Karpas-422 (cell line): ENCODE results near the gene ATG101. TPM values are rescaled to one million over a fixed set of nuclear protein-coding genes. Genes with fewer than 3 reads are reported as not detected.
A peak's percentile ranks its signal among the peaks of the same experiment; 100 is the strongest.

Experiments
- DNase-seq: peaks from one replicate; pipeline ENCODE4 v3.0.0-alpha.2; 2015
- H2AFZ ChIP-seq: fragments of 200-600 bp; sonication (generic); 2 replicates; pipeline ENCODE4 v1.6.1; 2014; ENCODE audit warnings: antibody characterized with exemption, low read length, mixed read lengths
- H3K27ac ChIP-seq: fragments of 200-600 bp; sonication (generic); 2 replicates; pipeline ENCODE4 v1.5.1; 2014; ENCODE audit warnings: mild to moderate bottlenecking, low read length, moderate library complexity
- H3K27me3 ChIP-seq: fragments of 200-600 bp; sonication (generic); 2 replicates; pipeline ENCODE4 v1.6.1; 2014; ENCODE audit warnings: low read length, mixed read lengths
- H3K36me3 ChIP-seq: fragments of 200-600 bp; sonication (generic); 2 replicates; pipeline ENCODE4 v1.6.1; 2014; ENCODE audit warnings: low read length, mixed read lengths; ENCODE audit not compliant: insufficient read depth
- H3K4me1 ChIP-seq: fragments of 200-600 bp; sonication (generic); 2 replicates; pipeline ENCODE4 v1.6.1; 2014; ENCODE audit warnings: mild to moderate bottlenecking, low read length, mixed read lengths
- H3K4me2 ChIP-seq: fragments of 200-600 bp; sonication (generic); 2 replicates; pipeline ENCODE4 v1.6.1; 2014; ENCODE audit warnings: low read length, low read depth, mild to moderate bottlenecking; ENCODE audit not compliant: poor library complexity, severe bottlenecking
- H3K4me3 ChIP-seq: fragments of 200-600 bp; sonication (generic); 2 replicates; pipeline ENCODE4 v1.5.1; 2014; ENCODE audit warnings: mild to moderate bottlenecking, antibody characterized with exemption, low read length, mixed read lengths
- H3K79me2 ChIP-seq: fragments of 200-600 bp; sonication (generic); 2 replicates; pipeline ENCODE4 v1.6.1; 2014; ENCODE audit warnings: mild to moderate bottlenecking, low read length, mixed read lengths
- H3K9ac ChIP-seq: fragments of 200-600 bp; sonication (generic); 2 replicates; pipeline ENCODE4 v1.6.0; 2014; ENCODE audit warnings: low read length
- H3K9me2 ChIP-seq: fragments of 200-600 bp; sonication (generic), shearing (Covaris generic); replicated peaks from 2 replicates; pipeline ENCODE4 v1.6.0; 2014; ENCODE audit warnings: mild to moderate bottlenecking, low read length, moderate library complexity; ENCODE audit not compliant: insufficient read depth
- H3K9me3 ChIP-seq: fragments of 300-700, 200-600 bp; sonication (generic); 2 replicates; pipeline ENCODE4 v1.6.1; 2014; ENCODE audit warnings: low read length, mixed read lengths
- H4K20me1 ChIP-seq: fragments of 200-600 bp; sonication (generic); 2 replicates; pipeline ENCODE4 v1.6.1; 2014; ENCODE audit warnings: mild to moderate bottlenecking, antibody characterized with exemption, low read length, low read depth; ENCODE audit not compliant: insufficient read depth
- total RNA-seq: library from RNA; depleted of rRNA; stranded (reverse); fragments of >200 nt; shearing (Covaris generic); gene quantifications from 2 replicates; pipeline ENCODE4 v1.2.3, GENCODE V29; 2014; ENCODE audit warnings: low replicate concordance

ATG101 gene
- total RNA-seq, 1 experiment from 2014 or later: 31.9 TPM

- Histone ChIP-seq H3K27ac (peak overlapping the region; percentile 88), H3K9me3 (no peaks in the 10 kb centered on the region)
- peak; percentile 84 for DNase-seq
Observed at GRCh38 chr12:52082988-52083637, 13.3 kb downstream of the ATG101 start.

GRCh38 chr12:52083638-52083996 is 13.8 kb downstream of the ATG101 start:
- no peak overlapping the region for H3K27ac ChIP-seq
- no peaks in the 10 kb centered on the region for H3K79me2 ChIP-seq
- H3K27me3 ChIP-seq: no peaks in the 10 kb centered on the region
- no peak overlapping the region for H3K4me3 ChIP-seq
- H3K4me2 ChIP-seq: no peak overlapping the region
- no peaks in the 10 kb centered on the region for H3K9me3 ChIP-seq
- no peak for DNase-seq
- no peak overlapping the region for H3K9ac ChIP-seq
- 0 out of 2 replicates have a peak, but pooled peaks cover 4% of the 10 kb centered on the region for H4K20me1 ChIP-seq
- H3K9me2 ChIP-seq: no peaks in the 10 kb centered on the region
- H3K4me1 ChIP-seq: peaks cover 59% of the 10 kb centered on the region
- H3K36me3 ChIP-seq: 0 out of 2 replicates have a peak, but pooled peaks cover 3% of the 10 kb centered on the region
- H2AFZ ChIP-seq: no peak overlapping the region

More at GRCh38 chr12:52082988-52083637, 13.3 kb downstream of the ATG101 start:
- Histone ChIP-seq H3K27me3 (no peaks in the 10 kb centered on the region), H3K4me2 (no peak overlapping the region), H3K4me3 (no peak overlapping the region), H3K79me2 (no peaks in the 10 kb centered on the region), H3K4me1 (peaks cover 54% of the 10 kb centered on the region), H3K36me3 (0 out of 2 replicates have a peak, but pooled peaks cover 7% of the 10 kb centered on the region), H3K9ac (peak overlapping the region; percentile 43), H2AFZ (no peak overlapping the region), H3K9me2 (no peaks in the 10 kb centered on the region), H4K20me1 (0 out of 2 replicates have a peak, but pooled peaks cover 4% of the 10 kb centered on the region)

DNA sequence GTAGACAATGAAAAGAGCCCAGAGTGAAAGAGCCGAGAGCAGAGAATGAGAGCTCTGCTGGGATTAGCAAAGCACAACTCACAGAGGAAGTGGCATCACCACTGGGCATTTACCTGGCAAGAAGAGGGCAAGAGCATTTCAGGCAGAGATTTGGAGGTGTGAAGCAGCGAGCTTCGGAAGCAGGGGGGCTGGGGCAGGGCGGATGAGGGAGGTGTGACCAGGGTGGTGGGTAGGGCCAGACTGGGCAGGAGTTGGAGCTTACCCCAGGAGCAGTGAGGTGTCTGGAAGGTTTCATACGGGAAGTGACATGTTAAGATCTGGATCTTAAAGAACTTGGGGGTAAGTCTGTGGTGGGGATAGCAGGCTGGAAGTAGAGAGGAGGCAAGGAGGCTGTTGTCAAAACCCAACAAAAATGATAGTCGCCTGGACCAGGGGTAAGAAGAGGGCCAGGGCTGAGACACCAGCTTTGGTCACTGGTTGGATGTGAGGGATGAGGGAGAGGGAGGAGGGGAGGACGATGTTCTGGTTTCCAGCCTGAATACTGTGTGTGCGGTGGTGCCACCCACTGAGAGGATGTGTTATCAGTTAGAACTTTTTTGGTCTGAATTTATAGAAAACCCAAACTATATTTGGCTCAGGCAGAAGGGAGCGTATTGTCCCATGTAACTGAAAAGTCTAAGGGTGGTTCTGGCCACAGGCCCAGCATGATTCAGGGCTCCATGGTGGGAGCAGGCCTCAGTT is 14.9 kb downstream of the ATG101 start:
- Histone ChIP-seq H3K4me3 (no peak overlapping the region), H2AFZ (no peak overlapping the region), H3K27me3 (no peaks in the 10 kb centered on the region), H3K79me2 (no peaks in the 10 kb centered on the region), H3K9me3 (no peaks in the 10 kb centered on the region), H4K20me1 (0 out of 2 replicates have a peak, but pooled peaks cover 4% of the 10 kb centered on the region), H3K36me3 (no peaks in the 10 kb centered on the region), H3K4me1 (peaks cover 66% of the 10 kb centered on the region), H3K9ac (no peak overlapping the region; the same call in 1 of the 2 replicates), H3K9me2 (no peaks in the 10 kb centered on the region), H3K27ac (no peak overlapping the region), H3K4me2 (no peak overlapping the region)
- DNase-seq: no peak

GRCh38 chr12:52085682-52086180 is 16.0 kb downstream of the ATG101 start:
- Histone ChIP-seq H3K27me3 (no peaks in the 10 kb centered on the region), H3K9ac (no peak overlapping the region), H3K4me3 (no peak overlapping the region), H3K4me2 (no peak overlapping the region), H3K9me2 (no peaks in the 10 kb centered on the region), H4K20me1 (0 out of 2 replicates have a peak, but pooled peaks cover 3% of the 10 kb centered on the region), H2AFZ (no peak overlapping the region), H3K79me2 (no peaks in the 10 kb centered on the region), H3K27ac (no peak overlapping the region), H3K4me1 (peaks cover 58% of the 10 kb centered on the region), H3K36me3 (no peaks in the 10 kb centered on the region), H3K9me3 (no peaks in the 10 kb centered on the region)
- no peak for DNase-seq

GRCh38 chr12:52086366-52086765 is 16.6 kb downstream of the ATG101 start:
- Histone ChIP-seq H3K4me2 (no peak overlapping the region), H4K20me1 (no peaks in the 10 kb centered on the region), H3K4me1 (peaks cover 52% of the 10 kb centered on the region), H3K27me3 (no peaks in the 10 kb centered on the region), H3K27ac (no peak overlapping the region), H3K9me3 (no peaks in the 10 kb centered on the region), H3K36me3 (no peaks in the 10 kb centered on the region), H3K9me2 (no peaks in the 10 kb centered on the region), H3K9ac (no peak overlapping the region), H2AFZ (no peak overlapping the region), H3K79me2 (no peaks in the 10 kb centered on the region), H3K4me3 (no peak overlapping the region)
- DNase-seq: no peak

- H3K27me3 ChIP-seq: no peaks in the 10 kb centered on the region
- no peak for DNase-seq
- H3K9me2 ChIP-seq: no peaks in the 10 kb centered on the region
- no peaks in the 10 kb centered on the region for H3K36me3 ChIP-seq
- no peak overlapping the region for H3K4me2 ChIP-seq
- H3K79me2 ChIP-seq: no peaks in the 10 kb centered on the region
- H3K4me3 ChIP-seq: no peak overlapping the region
- H4K20me1 ChIP-seq: no peaks in the 10 kb centered on the region
- no peaks in the 10 kb centered on the region for H3K9me3 ChIP-seq
- 0 out of 2 replicates have a peak overlapping the region, but pooled peaks have one; percentile 46 for H3K27ac ChIP-seq
- no peak overlapping the region for H2AFZ ChIP-seq
- H3K4me1 ChIP-seq: peaks cover 43% of the 10 kb centered on the region
- 0 out of 2 replicates have a peak overlapping the region, but pooled peaks have one; percentile 49 for H3K9ac ChIP-seq
Observed at GRCh38 chr12:52086944-52087835, 17.4 kb downstream of the ATG101 start.

DNA sequence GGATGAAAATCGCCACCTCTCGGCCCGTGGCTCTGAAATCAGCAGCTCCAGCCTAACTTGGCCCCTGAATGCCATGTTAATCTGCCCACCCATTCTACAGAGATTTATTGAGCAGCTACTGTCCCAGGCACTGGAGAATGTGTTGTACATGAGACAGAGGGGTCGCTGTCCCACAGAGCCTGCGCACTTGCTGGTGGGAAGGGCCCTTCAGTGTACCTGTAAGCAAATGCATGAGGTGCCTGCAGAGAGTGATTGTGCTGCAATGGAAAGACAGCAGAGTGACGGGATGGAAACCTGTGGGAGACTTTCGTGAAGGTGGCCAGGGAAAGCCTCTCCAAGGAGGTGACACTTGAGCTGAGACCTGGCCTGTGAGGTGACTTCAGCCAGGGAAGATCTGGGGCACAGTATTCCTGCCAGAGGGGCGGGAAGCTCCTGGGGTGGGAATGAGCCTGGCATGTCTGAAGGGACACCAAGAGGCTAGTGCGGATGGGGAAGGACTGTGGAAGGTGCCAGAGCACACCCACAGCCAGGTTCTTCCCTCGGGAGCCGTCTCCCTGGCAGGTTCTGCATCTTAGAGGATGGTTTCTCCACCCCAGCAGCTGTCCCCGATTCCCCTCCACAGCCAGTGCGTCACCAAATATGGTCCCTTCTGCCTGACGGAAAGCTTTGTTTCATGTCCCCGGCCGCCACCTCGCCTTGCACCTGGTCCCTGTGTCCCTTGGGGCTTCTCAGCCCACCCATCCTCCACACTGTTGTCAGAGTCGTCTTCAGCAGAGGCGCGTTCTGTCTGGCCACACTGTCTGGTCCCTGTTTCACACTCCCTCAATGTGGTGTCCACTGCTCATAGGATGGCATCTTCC is 18.4 kb downstream of the ATG101 start:
- Histone ChIP-seq H3K79me2 (no peaks in the 10 kb centered on the region), H3K4me2 (peak overlapping the region; percentile 32), H3K9me2 (no peaks in the 10 kb centered on the region), H3K9me3 (no peaks in the 10 kb centered on the region), H3K36me3 (no peaks in the 10 kb centered on the region), H3K4me1 (peaks cover 33% of the 10 kb centered on the region), H3K4me3 (peak overlapping the region; percentile 24; the same call in 1 of the 2 replicates), H3K27ac (peak overlapping the region; percentile 60), H2AFZ (no peak overlapping the region), H3K27me3 (no peaks in the 10 kb centered on the region), H4K20me1 (no peaks in the 10 kb centered on the region), H3K9ac (peak overlapping the region; percentile 49)
- peak; percentile 79 for DNase-seq
